HEK293T (cell line): Measurements from ENCODE around the gene AMBP.

Experiments
- CTCF ChIA-PET: fragments of 350-600 bp; formaldehyde crosslinking; extraction: SDS; loops from one replicate; lab custom pipeline; 2021; ENCODE audit warnings: antibody characterized with exemption, inconsistent platforms; lab: Yijun Ruan, JAX
- POLR2A ChIA-PET: fragments of 350-600 bp; formaldehyde crosslinking; extraction: SDS; loops from one replicate; lab custom pipeline; 2020; ENCODE audit warnings: antibody characterized with exemption, inconsistent platforms; lab: Yijun Ruan, JAX
- DNase-seq: peaks from one replicate; pipeline ENCODE4 v3.0.0; 2012; ENCODE audit warnings: mixed read lengths; ENCODE audit errors: extremely low spot score
- ARNT ChIP-seq: fragments of 450-650 bp; IDR thresholded peaks from 2 replicates; pipeline ENCODE4 v1.6.1; 2017; ENCODE audit warnings: mild to moderate bottlenecking
- BHLHE40 ChIP-seq: fragments of 450-650 bp; IDR thresholded peaks from 2 replicates; pipeline ENCODE4 v1.6.1; 2016; ENCODE audit warnings: mild to moderate bottlenecking, moderate library complexity, borderline replicate concordance
- CTBP1 ChIP-seq: fragments of 450-650 bp; IDR thresholded peaks from 2 replicates; pipeline ENCODE4 v1.6.1; 2016; ENCODE audit warnings: borderline replicate concordance
- ELF4 ChIP-seq: fragments of 450-650 bp; IDR thresholded peaks from 2 replicates; pipeline ENCODE4 v1.6.1; 2017; ENCODE audit warnings: antibody characterized with exemption
- FOXA1 ChIP-seq: fragments of 450-650 bp; IDR thresholded peaks from 2 replicates; pipeline ENCODE4 v1.6.1; 2016; ENCODE audit warnings: mild to moderate bottlenecking
- FOXK2 ChIP-seq: fragments of 450-650 bp; IDR thresholded peaks from 2 replicates; pipeline ENCODE4 v1.6.1; 2016; ENCODE audit warnings: mild to moderate bottlenecking
- FOXM1 ChIP-seq: fragments of 450-650 bp; IDR thresholded peaks from 2 replicates; pipeline ENCODE4 v1.6.1; 2017; ENCODE audit warnings: mild to moderate bottlenecking, borderline replicate concordance
- HDGF ChIP-seq: fragments of 450-650 bp; IDR thresholded peaks from 2 replicates; pipeline ENCODE4 v1.6.1; 2017; ENCODE audit warnings: antibody characterized with exemption, borderline replicate concordance
- L3MBTL2 ChIP-seq: fragments of 450-650 bp; conservative IDR thresholded peaks from 2 replicates; pipeline ENCODE4 v1.6.1; 2016; ENCODE audit warnings: mild to moderate bottlenecking
- LEF1 ChIP-seq: fragments of 450-650 bp; IDR thresholded peaks from 2 replicates; pipeline ENCODE4 v1.6.1; 2017; ENCODE audit warnings: mild to moderate bottlenecking, borderline replicate concordance
- NFRKB ChIP-seq: fragments of 450-650 bp; IDR thresholded peaks from 2 replicates; pipeline ENCODE4 v1.6.1; 2016; ENCODE audit warnings: mild to moderate bottlenecking, moderate library complexity
- SP1 ChIP-seq: fragments of 450-650 bp; IDR thresholded peaks from 2 replicates; pipeline ENCODE4 v1.6.1; 2017
- SUZ12 ChIP-seq: fragments of 450-650 bp; IDR thresholded peaks from 2 replicates; pipeline ENCODE4 v1.6.1; 2016; ENCODE audit warnings: mild to moderate bottlenecking
- TARDBP ChIP-seq: fragments of 450-650 bp; IDR thresholded peaks from 2 replicates; pipeline ENCODE4 v1.6.1; 2016
- ZNF384 ChIP-seq: fragments of 450-650 bp; IDR thresholded peaks from 2 replicates; pipeline ENCODE4 v1.6.1; 2016
- TF ChIP-seq, protein P1 (sequence below): fragments of 450-650 bp; IDR thresholded peaks from 2 replicates; pipeline ENCODE4 v1.6.1; 2016

AMBP gene

DNA sequence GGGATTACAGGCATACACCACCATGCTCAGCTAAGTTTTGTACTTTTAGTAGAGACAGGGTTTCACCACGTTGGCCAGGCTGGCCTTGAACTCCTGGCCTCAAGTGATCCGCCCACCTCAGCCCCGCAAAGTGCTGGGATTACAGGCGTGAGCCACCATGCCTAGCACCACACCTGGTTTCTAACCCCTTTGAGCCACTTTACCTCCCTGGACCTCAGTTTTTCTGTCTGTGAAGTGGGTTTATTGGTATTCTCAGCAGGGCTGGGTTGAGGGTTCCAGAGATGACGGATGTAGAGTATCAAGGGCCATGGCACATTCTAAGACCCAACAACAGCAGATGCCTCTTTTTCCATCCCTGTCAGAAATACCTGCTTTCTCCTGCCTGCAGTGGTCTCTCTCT is 38.6 kb downstream of the AMBP start:
- TF ChIP-seq FOXM1 (no peak), CTBP1 (no peak), BHLHE40 (no peak)
- no peak for DNase-seq
- CTCF ChIA-PET: no interaction called here
- POLR2A ChIA-PET: no interaction called here

GRCh38 chr9:114038724-114039313 is 39.3 kb downstream of the AMBP start:
- CTCF ChIA-PET: no interaction called here
- no peak for DNase-seq
- POLR2A ChIA-PET: no interaction called here
- TF ChIP-seq SP1: no peak
- no peak for TF ChIP-seq FOXA1

- POLR2A ChIA-PET: no interaction called here
Measured at GRCh38 chr9:114037961-114038723, 40.0 kb downstream of the AMBP start.

DNA sequence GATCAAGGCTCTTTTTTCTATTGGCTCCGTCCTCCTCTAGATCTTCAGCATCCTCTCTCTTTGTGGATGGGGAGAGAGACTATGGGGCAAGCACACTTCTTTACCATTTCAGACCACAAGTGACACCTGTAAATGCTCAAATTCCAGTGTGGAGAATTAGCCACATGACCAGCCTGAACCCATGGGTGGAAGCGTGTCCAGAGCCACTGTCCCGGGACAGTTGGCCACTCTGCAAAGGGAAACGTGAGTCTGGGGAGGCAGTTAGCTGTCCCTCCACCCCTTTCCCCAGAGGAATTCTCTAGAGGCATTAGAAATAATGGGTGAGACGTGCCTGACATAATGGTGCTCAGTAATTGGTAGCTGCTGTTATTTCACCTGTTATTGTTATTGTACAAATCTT is 40.9 kb downstream of the AMBP start:
- TF ChIP-seq FOXM1: no peak
- no peak for TF ChIP-seq FOXK2
- no peak for TF ChIP-seq FOXA1
- no peak for TF ChIP-seq ZNF384
- no peak for TF ChIP-seq ARNT
- TF ChIP-seq, protein P1, sequence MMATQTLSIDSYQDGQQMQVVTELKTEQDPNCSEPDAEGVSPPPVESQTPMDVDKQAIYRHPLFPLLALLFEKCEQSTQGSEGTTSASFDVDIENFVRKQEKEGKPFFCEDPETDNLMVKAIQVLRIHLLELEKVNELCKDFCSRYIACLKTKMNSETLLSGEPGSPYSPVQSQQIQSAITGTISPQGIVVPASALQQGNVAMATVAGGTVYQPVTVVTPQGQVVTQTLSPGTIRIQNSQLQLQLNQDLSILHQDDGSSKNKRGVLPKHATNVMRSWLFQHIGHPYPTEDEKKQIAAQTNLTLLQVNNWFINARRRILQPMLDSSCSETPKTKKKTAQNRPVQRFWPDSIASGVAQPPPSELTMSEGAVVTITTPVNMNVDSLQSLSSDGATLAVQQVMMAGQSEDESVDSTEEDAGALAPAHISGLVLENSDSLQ: no peak
- no peak for TF ChIP-seq LEF1
- no peak for DNase-seq
- ChIA-PET POLR2A (no interaction called here), CTCF (interaction anchor here (0.6 kb wide), 1 partner anchor 1963 kb away, joined by 6 read pairs; no protein-coding TSS in a partner anchor)

More at GRCh38 chr9:114037961-114038723, 40.0 kb downstream of the AMBP start:
- TF ChIP-seq LEF1 (no peak), BHLHE40 (no peak), L3MBTL2 (no peak), SP1 (no peak), FOXA1 (no peak), HDGF (no peak), ARNT (no peak), CTBP1 (no peak), TARDBP (no peak), FOXM1 (no peak), ZNF384 (no peak), NFRKB (no peak), SUZ12 (no peak), FOXK2 (no peak)
- no peak for DNase-seq
- CTCF ChIA-PET: interaction anchor here (0.6 kb wide), 1 partner anchor 1964 kb away, joined by 6 read pairs; no protein-coding TSS in a partner anchor

GRCh38 chr9:114035845-114036801 is 42.0 kb downstream of the AMBP start:
- TF ChIP-seq, protein P1: no peak
- TF ChIP-seq L3MBTL2 (no peak), FOXM1 (no peak), TARDBP (no peak), ARNT (no peak), HDGF (no peak), SUZ12 (no peak), FOXK2 (no peak), NFRKB (no peak), BHLHE40 (no peak), LEF1 (no peak), SP1 (no peak), ELF4 (no peak), CTBP1 (no peak), ZNF384 (no peak), FOXA1 (no peak)
- CTCF ChIA-PET: no interaction called here
- POLR2A ChIA-PET: interaction anchor here (0.8 kb wide), 1 partner anchor 323 kb away, joined by 3 read pairs; no protein-coding TSS in a partner anchor
- no peak for DNase-seq

GRCh38 chr9:114035221-114035844 is 42.8 kb downstream of the AMBP start:
- POLR2A ChIA-PET: interaction anchor here (0.8 kb wide), 1 partner anchor 322 kb away, joined by 3 read pairs; no protein-coding TSS in a partner anchor
- TF ChIP-seq, protein P1: no peak
- TF ChIP-seq ELF4 (no peak), NFRKB (no peak), FOXK2 (no peak), FOXA1 (no peak), LEF1 (no peak), L3MBTL2 (no peak), ARNT (no peak), ZNF384 (no peak), SP1 (no peak), HDGF (no peak), SUZ12 (no peak), CTBP1 (no peak)
- DNase-seq: no peak
- CTCF ChIA-PET: no interaction called here
